ENCODE measurements around the gene TTC23.

- no peak for TF ChIP-seq CTCF (IDR thresholded peaks at IDR 0.05)
- no peak for TF ChIP-seq FOSL2 (IDR thresholded peaks at IDR 0.05)
- TF ChIP-seq FOSL2 (CRISPR knock-in tag; IDR thresholded peaks at IDR 0.05) = no peak
- no peak for TF ChIP-seq USF2 (IDR thresholded peaks at IDR 0.05)
- no peak for TF ChIP-seq JUN (IDR thresholded peaks at IDR 0.05)
Observed at GRCh38 chr15:99172989-99173388, 76.4 kb downstream of the TTC23 start.

Data from A549 (cell line).